Esophagus squamous epithelium (tissue), 4 donors: ENCODE data around the gene CTDNEP1.
A peak's percentile ranks its signal among the peaks of the same experiment; 100 is the strongest.

Source experiments
- CTCF ChIP-seq, 6 experiments: fragments of 450-650 bp in 4 of 6; fragments of 200-600 bp in 2 of 6; sonication (generic) in 2 of 6; IDR thresholded peaks; one replicate each; pipeline ENCODE4 v1.5.1; 2016 to 2019; ENCODE audit warnings: antibody characterized with exemption in 6 of 6, mild to moderate bottlenecking in 4 of 6, moderate library complexity in 4 of 6
- POLR2A ChIP-seq, 4 donors: fragments of 450-650 bp; IDR thresholded peaks; one replicate each; pipeline ENCODE4 v1.6.1; 2017; ENCODE audit warnings: antibody characterized with exemption in 4 of 4, mild to moderate bottlenecking in 4 of 4, moderate library complexity in 3 of 4

GRCh38 chr17:7219812-7220592, 31.5 kb downstream of the CTDNEP1 start, which contains the start of the genes ACADVL and DLG4:
- TF ChIP-seq POLR2A (IDR thresholded peaks at IDR 0.05) (peak in 3 of 4 donors; percentile 68 to 93 (median 71)), CTCF (IDR thresholded peaks at IDR 0.05) (peak in 2 of 6 experiments; percentile 10 to 15)
